Mucosa of descending colon (tissue), 3 donors: Measurements from ENCODE around the gene B3GALT5. TPM values are rescaled to one million over a fixed set of nuclear protein-coding genes. Genes with fewer than 3 reads are reported as not detected.

Source experiments
- ATAC-seq: fragments of 200-7000 bp; cut with Tn5 transposase; one replicate; pipeline ENCODE4 v1.9.1; 2020; ENCODE audit warnings: mild to moderate bottlenecking, moderate library complexity
- DNase-seq, 3 donors: peaks; one replicate each; pipeline ENCODE4 v3.0.0-alpha.2; 2020
- H3K36me3 ChIP-seq: fragments of 200-600 bp; one replicate; pipeline ENCODE4 v1.8.0; 2021; ENCODE audit warnings: low read depth, mild to moderate bottlenecking
- H3K4me1 ChIP-seq: fragments of 200-600 bp; one replicate; pipeline ENCODE4 v1.8.0; 2021; ENCODE audit warnings: low read depth, mild to moderate bottlenecking
- H3K4me3 ChIP-seq: fragments of 200-600 bp; one replicate; pipeline ENCODE4 v1.8.0; 2021; ENCODE audit warnings: mild to moderate bottlenecking
- H3K9me3 ChIP-seq: fragments of 200-600 bp; one replicate; pipeline ENCODE4 v1.8.0; 2021; ENCODE audit warnings: mild to moderate bottlenecking
- intact Hi-C, 2 donors: fragments of 100-400 bp; cut with DNase I in 1 of 2; cut with micrococcal nuclease in 1 of 2; formaldehyde crosslinking; loops; one replicate each; pipeline versions ENCODE4 v1.11.0 to v1.11.1; 2022; cut with DNase I, micrococcal nuclease
- total RNA-seq, 3 donors: library from RNA; stranded (reverse); fragmentation: NEBNext Ultra II Directional in 2 of 3; extraction: Animal tissue kit (Norgen Biotek cat#: 25700) in 2 of 3; gene quantifications; one replicate each; pipeline versions ENCODE4 v1.2.1 to v1.2.4, GENCODE V29; 2021 to 2023
- TF ChIP-seq, protein P1 (sequence below): fragments of 200-600 bp; IDR thresholded peaks from one replicate; pipeline ENCODE4 v1.8.0; 2022; ENCODE audit warnings: antibody characterized with exemption, mild to moderate bottlenecking
- donor health status: DM: no; HTN: no; CAD: no; lungs with moderate emphysema.
- donor health status: DM: no; HTN: no; CAD: no.
- donor health status: DM: no; HTN: yes; CAD: no.

The B3GALT5 gene
- total RNA-seq, 3 donors from 2014 or later, result 36.4 to 149 (median 130) TPM

DNA sequence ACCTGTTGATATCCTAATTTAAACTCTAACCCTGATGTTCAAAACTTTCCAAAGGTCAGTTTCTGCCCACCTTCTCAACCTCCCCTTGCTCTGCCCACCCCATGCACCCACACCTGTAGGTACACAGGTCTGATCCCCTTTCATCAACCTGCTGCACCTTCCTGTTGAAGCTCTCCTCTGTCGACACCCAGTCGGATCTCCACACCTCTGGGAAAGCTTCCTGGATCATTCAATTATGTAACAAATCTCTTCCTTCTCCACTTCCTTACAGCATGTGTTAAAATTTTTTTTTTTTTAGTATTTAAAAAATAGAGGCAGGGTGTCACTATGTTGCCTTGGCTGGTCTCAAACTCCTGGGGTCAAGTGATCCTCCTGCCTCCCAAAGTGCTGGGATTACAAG, 87.6 kb downstream of the B3GALT5 start:
- intact Hi-C loops, result no loop called here
- no peak overlapping the region for H3K4me3 ChIP-seq
- no peaks in the 10 kb centered on the region for H3K4me1 ChIP-seq
- peaks cover 8% of the 10 kb centered on the region for H3K9me3 ChIP-seq
- TF ChIP-seq, protein P1, sequence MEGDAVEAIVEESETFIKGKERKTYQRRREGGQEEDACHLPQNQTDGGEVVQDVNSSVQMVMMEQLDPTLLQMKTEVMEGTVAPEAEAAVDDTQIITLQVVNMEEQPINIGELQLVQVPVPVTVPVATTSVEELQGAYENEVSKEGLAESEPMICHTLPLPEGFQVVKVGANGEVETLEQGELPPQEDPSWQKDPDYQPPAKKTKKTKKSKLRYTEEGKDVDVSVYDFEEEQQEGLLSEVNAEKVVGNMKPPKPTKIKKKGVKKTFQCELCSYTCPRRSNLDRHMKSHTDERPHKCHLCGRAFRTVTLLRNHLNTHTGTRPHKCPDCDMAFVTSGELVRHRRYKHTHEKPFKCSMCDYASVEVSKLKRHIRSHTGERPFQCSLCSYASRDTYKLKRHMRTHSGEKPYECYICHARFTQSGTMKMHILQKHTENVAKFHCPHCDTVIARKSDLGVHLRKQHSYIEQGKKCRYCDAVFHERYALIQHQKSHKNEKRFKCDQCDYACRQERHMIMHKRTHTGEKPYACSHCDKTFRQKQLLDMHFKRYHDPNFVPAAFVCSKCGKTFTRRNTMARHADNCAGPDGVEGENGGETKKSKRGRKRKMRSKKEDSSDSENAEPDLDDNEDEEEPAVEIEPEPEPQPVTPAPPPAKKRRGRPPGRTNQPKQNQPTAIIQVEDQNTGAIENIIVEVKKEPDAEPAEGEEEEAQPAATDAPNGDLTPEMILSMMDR, result no peak
- no peaks in the 10 kb centered on the region for H3K36me3 ChIP-seq
- no peak for DNase-seq
- peak; percentile 71 for ATAC-seq

DNA sequence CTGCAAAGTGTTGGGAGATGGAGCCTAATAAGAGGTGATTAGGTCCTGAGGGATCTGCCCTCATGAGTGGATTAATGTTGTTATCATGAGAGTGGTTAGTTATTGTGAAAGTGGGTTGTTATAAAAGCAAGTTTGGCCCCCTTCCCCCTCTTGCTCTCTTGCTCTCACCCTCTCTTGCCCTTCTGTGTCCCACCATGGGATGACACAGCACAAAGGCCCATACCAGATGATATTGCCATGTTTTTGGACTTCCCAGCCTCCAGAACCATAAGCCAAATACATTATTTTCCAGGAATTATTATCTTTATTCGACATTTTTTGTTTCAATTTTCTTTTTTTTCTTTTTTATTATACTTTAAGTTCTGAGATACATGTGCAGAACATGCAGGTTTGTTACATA, 90.8 kb downstream of the B3GALT5 start:
- intact Hi-C loops, result no loop called here
- DNase-seq (no peak), ATAC-seq (no peak)
- Histone ChIP-seq H3K36me3 (no peaks in the 10 kb centered on the region), H3K4me1 (no peaks in the 10 kb centered on the region), H3K4me3 (no peak overlapping the region), H3K9me3 (peaks cover 8% of the 10 kb centered on the region)
- TF ChIP-seq, protein P1, result no peak

DNA sequence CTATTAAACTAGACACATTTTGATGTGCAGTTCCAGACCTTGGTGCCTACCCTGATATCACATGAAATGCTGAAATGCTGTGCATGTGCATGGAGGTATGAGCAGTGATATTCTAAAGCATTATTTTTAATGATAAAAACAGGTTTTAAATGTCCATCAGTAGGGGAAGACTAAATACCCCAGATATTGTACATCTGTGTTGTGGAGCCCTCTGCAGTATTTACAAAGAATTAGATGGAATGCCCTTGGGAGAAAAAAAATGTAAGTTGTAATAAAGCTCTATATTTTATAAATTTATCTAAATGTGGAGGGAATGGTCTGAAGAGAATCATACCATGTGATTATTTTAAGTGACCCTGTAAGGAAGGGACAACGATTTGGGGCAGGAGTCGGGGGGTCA, 93.1 kb downstream of the B3GALT5 start:
- H3K9me3 ChIP-seq, result peaks cover 8% of the 10 kb centered on the region
- TF ChIP-seq, protein P1, result no peak
- no peak overlapping the region for H3K4me3 ChIP-seq
- H3K36me3 ChIP-seq, result no peaks in the 10 kb centered on the region
- intact Hi-C loops, result no loop called here
- H3K4me1 ChIP-seq, result no peaks in the 10 kb centered on the region
- no peak for DNase-seq
- no peak for ATAC-seq

DNA sequence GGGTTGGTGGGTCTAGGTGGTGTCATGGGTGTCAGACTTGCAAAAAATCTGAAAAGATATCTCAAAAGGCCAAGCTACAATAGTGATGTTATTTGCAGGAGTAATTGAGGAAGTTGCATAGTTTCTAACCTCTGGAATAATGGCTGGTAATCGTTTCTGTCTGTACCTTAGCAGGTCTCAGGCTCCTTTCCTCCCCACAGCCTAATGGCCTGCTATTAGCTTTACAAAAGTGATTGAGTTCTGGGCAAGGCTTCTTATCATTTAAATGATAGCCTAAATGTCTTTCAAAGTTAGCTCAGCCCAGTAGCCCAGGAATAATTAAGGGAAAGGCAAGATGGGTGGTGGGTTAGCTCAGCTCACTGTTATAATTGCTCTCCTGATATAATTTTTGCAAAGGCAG, 94.6 kb downstream of the B3GALT5 start:
- DNase-seq (no peak), ATAC-seq (no peak)
- H3K9me3 ChIP-seq, result peaks cover 8% of the 10 kb centered on the region
- no peak overlapping the region for H3K4me3 ChIP-seq
- H3K36me3 ChIP-seq, result no peaks in the 10 kb centered on the region
- intact Hi-C loops, result no loop called here
- H3K4me1 ChIP-seq, result no peaks in the 10 kb centered on the region
- TF ChIP-seq, protein P1, result no peak

DNA sequence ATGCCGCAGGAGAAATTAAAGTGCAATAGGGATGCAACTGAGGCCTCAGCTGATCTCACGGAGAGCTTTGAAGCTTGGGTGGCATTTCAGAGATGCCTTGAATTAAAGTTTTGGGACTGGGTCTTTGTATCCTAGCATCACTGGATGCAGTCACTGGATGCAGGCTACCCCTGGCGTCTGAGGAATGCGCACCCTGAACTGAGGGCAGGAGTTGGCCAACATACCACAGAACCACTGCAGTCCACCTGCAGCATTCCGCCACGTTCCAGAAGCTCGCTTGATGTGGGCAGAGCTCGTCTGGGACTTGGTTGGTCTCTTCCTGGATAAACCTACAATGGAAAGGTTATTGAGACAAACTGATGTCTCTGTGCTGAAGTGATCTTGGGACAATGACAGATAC, 98.1 kb downstream of the B3GALT5 start:
- Histone ChIP-seq H3K36me3 (no peaks in the 10 kb centered on the region), H3K9me3 (no peaks in the 10 kb centered on the region), H3K4me3 (no peak overlapping the region), H3K4me1 (peaks cover 4% of the 10 kb centered on the region)
- ATAC-seq, result no peak
- no peak for DNase-seq
- TF ChIP-seq, protein P1, result no peak
- intact Hi-C loops, result no loop called here

DNA sequence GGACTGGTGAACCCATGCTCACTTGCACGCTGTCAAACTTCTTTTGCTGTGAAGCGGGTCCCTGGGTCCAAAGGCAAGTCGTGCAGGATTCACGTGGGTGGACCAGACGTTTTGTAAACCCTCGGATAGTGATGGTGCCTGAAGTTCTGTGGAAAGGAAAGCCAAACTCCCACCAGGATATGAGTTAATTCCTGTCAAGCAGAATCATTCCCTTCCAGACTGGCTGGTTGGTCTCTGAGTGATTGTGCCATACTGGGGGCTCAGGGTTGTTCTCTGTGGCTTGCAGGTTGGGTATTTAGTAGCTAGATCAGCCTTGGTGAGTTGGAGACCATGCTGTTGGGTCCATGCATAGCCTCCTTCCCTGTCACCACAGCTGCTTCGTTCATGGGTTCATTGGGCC, 99.5 kb downstream of the B3GALT5 start:
- no peaks in the 10 kb centered on the region for H3K9me3 ChIP-seq
- H3K4me3 ChIP-seq, result no peak overlapping the region
- TF ChIP-seq, protein P1, result no peak
- ATAC-seq (no peak), DNase-seq (no peak)
- no peaks in the 10 kb centered on the region for H3K36me3 ChIP-seq
- peaks cover 4% of the 10 kb centered on the region for H3K4me1 ChIP-seq
- intact Hi-C loops, result no loop called here
